Activated naive CD4-positive, alpha-beta T cell treated with anti-CD3 and anti-CD28 coated beads for 36 hours (primary cell): ENCODE data around the gene DAPK3. TPM values are rescaled to one million over a fixed set of nuclear protein-coding genes. Genes with fewer than 3 reads are reported as not detected.
A peak's percentile ranks its signal among the peaks of the same experiment; 100 is the strongest.
"Not testable (repeated sequence)": the region's sequence is repeated elsewhere in the genome, so short reads cannot be mapped to it uniquely, and the experiment has no call there.

ENCODE experiments used
- CTCF ChIA-PET: fragments of 350-600 bp; sonication (Branson Sonifier 250); formaldehyde crosslinking; loops from one replicate; lab custom pipeline; 2021; ENCODE audit warnings: antibody characterized with exemption; lab: Charles Lee
- DNase-seq: peaks from one replicate; pipeline ENCODE4 v3.0.0-alpha.2; 2020
- H3K27ac Mint-ChIP-seq: one replicate; pipeline ENCODE4 v1.8.0; 2021; ENCODE audit warnings: mild to moderate bottlenecking, mixed read lengths
- H3K27me3 Mint-ChIP-seq: one replicate; pipeline ENCODE4 v1.8.0; 2021; ENCODE audit warnings: low read depth, mixed read lengths
- H3K36me3 Mint-ChIP-seq: one replicate; pipeline ENCODE4 v1.8.0; 2021; ENCODE audit warnings: low read depth, mixed read lengths
- H3K4me1 Mint-ChIP-seq: one replicate; pipeline ENCODE4 v1.8.0; 2021; ENCODE audit warnings: low read depth, mixed read lengths
- H3K4me3 Mint-ChIP-seq: one replicate; pipeline ENCODE4 v1.8.0; 2021; ENCODE audit warnings: mild to moderate bottlenecking, moderate library complexity, mixed read lengths
- H3K9me3 Mint-ChIP-seq: one replicate; pipeline ENCODE4 v1.8.0; 2021; ENCODE audit warnings: mixed read lengths
- intact Hi-C: fragments of 100-400 bp; cut with micrococcal nuclease; formaldehyde crosslinking; loops from one replicate; pipeline ENCODE4 v1.15.1; 2023
- total RNA-seq, 2 experiments: library from RNA; stranded (reverse); gene quantifications; one replicate each; pipeline ENCODE4 v1.2.3, GENCODE V29; 2021

DAPK3 gene
- total RNA-seq, 2 experiments from 2014 or later, result 19.3 to 19.6 TPM

GRCh38 chr19:3958836-3959765, 11.8 kb downstream of the DAPK3 start:
- CTCF ChIA-PET, result no interaction called here
- H3K27me3 Mint-ChIP-seq, result no peaks in the 10 kb centered on the region
- H3K4me1 Mint-ChIP-seq, result no peaks in the 10 kb centered on the region
- intact Hi-C loops, result no loop called here
- DNase-seq, result no peak
- H3K36me3 Mint-ChIP-seq, result peaks cover 6% of the 10 kb centered on the region
- H3K27ac Mint-ChIP-seq, result no peak overlapping the region
- H3K4me3 Mint-ChIP-seq, result no peak overlapping the region
- H3K9me3 Mint-ChIP-seq, result no peaks in the 10 kb centered on the region

- Mint-ChIP-seq H3K9me3 (no peaks in the 10 kb centered on the region), H3K36me3 (peaks cover 1% of the 10 kb centered on the region), H3K4me3 (no peak overlapping the region), H3K27me3 (no peaks in the 10 kb centered on the region), H3K27ac (no peak overlapping the region), H3K4me1 (peaks cover 10% of the 10 kb centered on the region)
- CTCF ChIA-PET, result interaction anchor here (2.0 kb wide), 1 partner anchor 185 kb away, joined by 4 read pairs; no protein-coding TSS in a partner anchor
- intact Hi-C loops, result no loop called here
- DNase-seq, result no peak
These were observed 15.2 kb downstream of the DAPK3 start for GRCh38 chr19:3955688-3956087.

GRCh38 chr19:3955276-3955675, 15.6 kb downstream of the DAPK3 start:
- intact Hi-C loops, H3K9me3 Mint-ChIP-seq, H3K27me3 Mint-ChIP-seq, H3K4me3 Mint-ChIP-seq, H3K36me3 Mint-ChIP-seq, H3K27ac Mint-ChIP-seq, DNase-seq: not testable (repeated sequence)
- CTCF ChIA-PET, result interaction anchor here (2.0 kb wide), 1 partner anchor 185 kb away, joined by 4 read pairs; no protein-coding TSS in a partner anchor
- peaks cover 10% of the 10 kb centered on the region for H3K4me1 Mint-ChIP-seq

GRCh38 chr19:3954107-3954506, 16.8 kb downstream of the DAPK3 start:
- Mint-ChIP-seq H3K27ac (no peak overlapping the region), H3K4me1 (peaks cover 10% of the 10 kb centered on the region), H3K27me3 (no peaks in the 10 kb centered on the region), H3K9me3 (no peaks in the 10 kb centered on the region), H3K36me3 (no peaks in the 10 kb centered on the region), H3K4me3 (no peak overlapping the region)
- no peak for DNase-seq
- CTCF ChIA-PET, result no interaction called here
- intact Hi-C loops, result no loop called here

- H3K4me3 Mint-ChIP-seq, intact Hi-C loops, DNase-seq, CTCF ChIA-PET, H3K27me3 Mint-ChIP-seq, H3K36me3 Mint-ChIP-seq, H3K9me3 Mint-ChIP-seq, H3K27ac Mint-ChIP-seq: not testable (repeated sequence)
- H3K4me1 Mint-ChIP-seq, result peaks cover 10% of the 10 kb centered on the region
These were observed 18.1 kb downstream of the DAPK3 start for GRCh38 chr19:3952755-3953276.

GRCh38 chr19:3950871-3951861, 19.7 kb downstream of the DAPK3 start:
- no peak overlapping the region for H3K27ac Mint-ChIP-seq
- CTCF ChIA-PET, result no interaction called here
- no peaks in the 10 kb centered on the region for H3K36me3 Mint-ChIP-seq
- H3K27me3 Mint-ChIP-seq, result no peaks in the 10 kb centered on the region
- H3K4me3 Mint-ChIP-seq, result peak overlapping the region; percentile 28
- intact Hi-C loops, result no loop called here
- peaks cover 10% of the 10 kb centered on the region for H3K4me1 Mint-ChIP-seq
- no peak for DNase-seq
- no peaks in the 10 kb centered on the region for H3K9me3 Mint-ChIP-seq

- no peak overlapping the region for H3K4me3 Mint-ChIP-seq
- intact Hi-C loops, result no loop called here
- no peaks in the 10 kb centered on the region for H3K27me3 Mint-ChIP-seq
These were observed 20.7 kb downstream of the DAPK3 start for GRCh38 chr19:3949997-3950859.

GRCh38 chr19:3949294-3949693, 21.6 kb downstream of the DAPK3 start:
- Mint-ChIP-seq H3K27ac (no peak overlapping the region), H3K4me1 (peaks cover 10% of the 10 kb centered on the region), H3K4me3 (no peak overlapping the region), H3K27me3 (no peaks in the 10 kb centered on the region), H3K36me3 (no peaks in the 10 kb centered on the region), H3K9me3 (no peaks in the 10 kb centered on the region)
- CTCF ChIA-PET, result interaction anchor here (0.6 kb wide), 1 partner anchor 301 kb away, joined by 3 read pairs; no protein-coding TSS in a partner anchor
- DNase-seq, result no peak
- intact Hi-C loops, result no loop called here

More at GRCh38 chr19:3949997-3950859, 20.7 kb downstream of the DAPK3 start:
- CTCF ChIA-PET, result interaction anchor here (0.6 kb wide), 2 partner anchors 167 to 302 kb away, joined by 3 read pairs; no protein-coding TSS in a partner anchor
- DNase-seq, result no peak
- H3K4me1 Mint-ChIP-seq, result peaks cover 10% of the 10 kb centered on the region
- H3K36me3 Mint-ChIP-seq, result no peaks in the 10 kb centered on the region
- no peaks in the 10 kb centered on the region for H3K9me3 Mint-ChIP-seq
- no peak overlapping the region for H3K27ac Mint-ChIP-seq

- DNase-seq, H3K9me3 Mint-ChIP-seq, H3K27ac Mint-ChIP-seq, H3K27me3 Mint-ChIP-seq, CTCF ChIA-PET, H3K36me3 Mint-ChIP-seq, intact Hi-C loops, H3K4me3 Mint-ChIP-seq: not testable (repeated sequence)
- peaks cover 10% of the 10 kb centered on the region for H3K4me1 Mint-ChIP-seq
These were observed 23.5 kb downstream of the DAPK3 start for GRCh38 chr19:3947316-3947933.

GRCh38 chr19:3945838-3946237, 25.1 kb downstream of the DAPK3 start:
- Mint-ChIP-seq H3K27me3 (no peaks in the 10 kb centered on the region), H3K27ac (no peak overlapping the region), H3K4me3 (no peak overlapping the region), H3K36me3 (no peaks in the 10 kb centered on the region), H3K4me1 (peaks cover under 1% of the 10 kb centered on the region), H3K9me3 (no peaks in the 10 kb centered on the region)
- CTCF ChIA-PET, result no interaction called here
- intact Hi-C loops, result no loop called here
- DNase-seq, result no peak
